Left forelimb (tissue), 1 donor: ENCODE results near the gene IL16.
"Not testable (repeated sequence)": the region's sequence is repeated elsewhere in the genome, so short reads cannot be mapped to it uniquely, and the experiment has no call there.

Experiments
- DNase-seq: peaks from one replicate; pipeline ENCODE4 v3.0.0-alpha.2; 2018; ENCODE audit warnings: low spot score

The IL16 gene

DNA sequence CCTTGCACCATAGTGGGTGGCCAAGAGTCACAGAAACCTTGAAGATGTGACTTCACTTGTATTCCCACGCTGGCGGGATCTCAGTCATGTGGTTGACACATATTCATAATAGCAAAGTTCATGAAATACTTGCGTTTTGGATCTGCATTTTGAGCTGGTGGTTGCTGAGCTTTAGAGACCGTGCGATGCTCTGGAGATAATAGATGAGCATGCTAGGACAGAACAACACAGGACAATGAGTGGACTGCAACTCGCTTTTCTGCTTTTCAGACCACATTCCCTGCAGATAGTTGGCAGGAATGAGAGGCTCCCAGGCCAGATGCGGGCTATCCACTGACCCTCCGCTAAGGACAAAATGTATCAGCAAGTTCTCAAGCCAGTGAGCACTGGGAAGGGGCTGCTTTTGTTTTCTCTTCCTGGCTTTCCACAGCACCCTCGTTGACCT lies 141.1 kb downstream of the IL16 start:
- no peak for DNase-seq

- no peak for DNase-seq
Measured at GRCh38 chr15:81338170-81339007, 141.7 kb downstream of the IL16 start.

DNA sequence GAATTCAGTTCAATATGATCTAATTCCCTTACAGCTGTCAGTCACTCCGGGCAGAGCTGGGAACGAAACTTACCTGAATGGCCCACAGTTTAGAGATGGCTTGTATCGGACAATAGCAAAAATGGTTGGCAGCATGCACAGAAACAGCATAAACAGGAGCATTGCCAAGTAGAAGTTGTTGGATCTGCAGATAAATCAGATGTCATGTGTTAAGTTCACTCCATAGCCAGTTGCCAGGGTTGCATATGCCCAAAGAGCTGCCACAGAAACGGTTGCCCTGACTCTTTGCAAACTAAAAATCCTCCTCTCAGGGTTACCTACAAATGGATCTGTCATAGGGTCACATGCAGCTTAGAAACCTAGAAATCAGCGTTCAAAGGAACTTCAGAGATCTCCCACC lies 142.6 kb downstream of the IL16 start:
- no peak for DNase-seq

- DNase-seq = no peak
Measured at GRCh38 chr15:81339851-81340250, 143.2 kb downstream of the IL16 start.

- DNase-seq = no peak
Measured at GRCh38 chr15:81341351-81341750, 144.7 kb downstream of the IL16 start.

GRCh38 chr15:81343371-81343770 lies 146.7 kb downstream of the IL16 start:
- no peak for DNase-seq

DNA sequence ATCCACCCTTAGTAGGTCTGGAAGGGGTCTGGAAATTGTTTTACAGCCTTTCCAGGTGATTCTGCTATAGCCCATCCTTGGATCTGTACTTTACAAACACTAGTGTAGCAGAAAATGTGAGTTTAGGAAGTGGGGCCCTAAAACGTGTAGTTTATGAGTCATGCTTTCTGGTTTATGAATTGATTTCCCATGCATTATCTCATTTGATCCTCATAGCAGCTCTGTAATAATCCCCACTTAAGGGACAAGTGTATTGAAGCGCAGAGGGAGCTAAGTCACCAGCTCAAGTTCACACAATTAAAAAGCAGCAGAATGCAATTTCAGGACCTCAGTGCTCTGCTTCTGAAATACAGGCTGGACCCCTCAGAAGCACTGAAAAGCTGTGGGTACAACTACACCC lies 149.9 kb downstream of the IL16 start:
- no peak for DNase-seq

- DNase-seq = no peak
Measured at GRCh38 chr15:81347910-81348309, 151.2 kb downstream of the IL16 start.

- DNase-seq = not testable (repeated sequence)
Measured at GRCh38 chr15:81348691-81349090, 152.0 kb downstream of the IL16 start.

DNA sequence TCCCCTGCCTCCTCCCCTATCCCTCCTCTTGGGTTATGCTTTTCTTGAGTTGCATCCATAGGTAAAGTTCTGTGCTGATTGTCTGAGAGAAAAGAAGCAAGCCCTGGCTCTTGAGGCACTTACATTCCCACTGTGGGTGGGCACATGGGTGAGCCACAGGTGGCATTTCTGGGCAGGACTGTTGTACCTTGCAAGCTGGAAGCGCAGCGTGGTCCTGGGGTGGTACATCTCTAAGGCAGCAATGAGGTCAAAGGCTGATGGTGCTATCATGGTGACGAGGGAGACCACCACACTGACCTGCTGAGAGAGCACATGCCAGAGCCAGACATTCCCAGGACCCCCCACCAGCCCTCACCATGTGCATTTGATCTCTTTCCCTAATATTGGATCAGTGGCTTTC lies 152.6 kb downstream of the IL16 start:
- DNase-seq = no peak

DNA sequence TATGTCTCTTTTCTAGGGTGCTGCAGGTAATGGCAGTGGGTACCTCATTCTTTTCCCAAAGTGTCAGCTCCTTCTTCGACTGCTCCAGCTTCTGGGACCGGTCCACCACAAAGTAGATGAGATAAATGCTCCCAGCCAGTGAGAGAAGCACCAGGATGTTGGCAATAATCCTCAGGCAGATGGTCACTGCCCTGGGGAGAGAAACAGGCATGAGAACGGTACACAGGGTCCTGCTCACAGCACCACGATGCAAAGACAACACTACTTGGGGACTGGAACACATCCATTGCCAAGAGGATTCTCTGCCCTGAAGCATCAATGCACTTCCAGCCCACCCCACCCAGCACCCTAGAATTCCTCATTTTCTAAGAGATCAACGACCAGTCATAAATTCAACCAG lies 155.0 kb downstream of the IL16 start:
- no peak for DNase-seq

DNA sequence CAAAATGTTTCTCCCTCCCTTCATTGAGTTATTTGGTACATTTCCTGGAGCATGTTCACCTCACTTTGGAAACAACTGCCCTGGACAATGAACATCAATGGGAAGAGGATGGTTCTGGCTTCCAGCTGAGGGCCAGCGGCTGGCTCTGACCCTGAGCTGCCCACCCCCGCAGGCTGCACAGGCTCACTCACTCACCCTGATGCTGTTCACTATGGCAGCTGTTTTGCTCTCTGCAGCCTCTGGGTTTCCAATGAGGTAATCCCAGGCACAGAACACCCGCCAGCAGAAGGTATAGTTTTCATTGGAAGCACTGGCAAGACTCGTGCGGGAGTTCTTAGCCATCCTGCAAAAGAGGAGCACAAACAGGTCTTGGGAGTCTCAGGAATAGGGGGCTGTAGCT lies 159.6 kb downstream of the IL16 start:
- DNase-seq = no peak

GRCh38 chr15:81357180-81357686 lies 160.6 kb downstream of the IL16 start:
- DNase-seq = no peak

DNA sequence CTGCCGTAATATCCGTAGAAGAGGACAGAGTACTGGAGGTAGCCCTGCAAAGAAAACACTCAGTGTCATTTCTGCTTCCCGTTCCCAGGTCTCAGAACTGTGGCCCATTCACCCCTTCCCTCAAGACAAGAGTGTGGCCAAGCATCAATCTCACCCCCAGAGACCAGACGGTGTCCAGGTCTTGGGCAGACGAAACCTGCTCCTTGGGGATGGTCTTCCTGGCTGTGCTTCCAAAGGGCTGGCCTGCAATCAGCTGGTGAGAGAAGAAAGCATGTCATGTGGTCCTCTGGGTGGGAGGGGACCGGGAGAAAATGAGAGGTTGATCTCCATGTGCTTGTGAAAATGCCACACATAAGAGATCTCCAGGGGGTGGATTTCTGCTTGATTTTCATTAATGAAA lies 161.6 kb downstream of the IL16 start:
- DNase-seq = no peak

GRCh38 chr15:81360491-81360890 lies 163.8 kb downstream of the IL16 start:
- no peak for DNase-seq

DNA sequence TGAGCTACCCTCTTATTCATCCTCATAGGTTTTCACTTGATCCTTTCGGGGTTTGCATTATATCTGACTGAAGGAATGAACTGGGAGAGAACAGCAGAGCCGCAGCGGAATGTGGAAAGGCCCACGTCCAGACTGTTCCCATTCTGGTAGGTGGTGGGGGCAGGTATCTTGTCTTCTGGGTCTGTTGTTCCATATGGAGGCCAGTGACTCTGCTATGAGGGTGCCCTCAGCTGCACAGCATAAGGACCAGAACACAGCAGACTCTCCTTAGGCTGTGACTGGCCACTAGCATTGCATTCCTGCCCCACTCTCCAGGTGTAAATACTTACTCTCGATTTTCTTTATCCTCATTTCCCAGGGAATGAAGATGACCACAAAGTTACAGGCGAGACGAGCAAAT lies 165.2 kb downstream of the IL16 start:
- DNase-seq = no peak

DNA sequence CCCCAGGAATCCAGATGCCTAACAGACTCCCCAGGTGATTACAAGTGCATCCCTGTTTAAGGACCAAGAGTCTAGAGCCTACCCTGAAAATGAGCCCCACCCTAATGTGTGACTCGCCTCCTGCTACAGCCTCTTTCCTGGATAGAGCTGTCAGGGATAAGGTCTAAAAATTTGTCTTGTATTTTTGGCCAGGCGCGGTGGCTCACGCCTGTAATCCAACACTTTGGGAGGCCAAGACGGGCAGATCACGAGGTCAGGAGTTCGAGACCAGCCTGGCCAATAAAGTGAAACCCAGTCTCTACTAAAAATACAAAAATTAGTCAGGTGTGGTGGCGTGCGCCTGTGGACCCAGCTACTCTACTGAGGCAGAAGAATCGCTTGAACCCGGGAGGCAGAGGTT lies 166.1 kb downstream of the IL16 start:
- DNase-seq = no peak

- DNase-seq = no peak
Measured at GRCh38 chr15:81363276-81363675, 166.6 kb downstream of the IL16 start.
